ENCODE measurements around the gene NUP214.

DNA sequence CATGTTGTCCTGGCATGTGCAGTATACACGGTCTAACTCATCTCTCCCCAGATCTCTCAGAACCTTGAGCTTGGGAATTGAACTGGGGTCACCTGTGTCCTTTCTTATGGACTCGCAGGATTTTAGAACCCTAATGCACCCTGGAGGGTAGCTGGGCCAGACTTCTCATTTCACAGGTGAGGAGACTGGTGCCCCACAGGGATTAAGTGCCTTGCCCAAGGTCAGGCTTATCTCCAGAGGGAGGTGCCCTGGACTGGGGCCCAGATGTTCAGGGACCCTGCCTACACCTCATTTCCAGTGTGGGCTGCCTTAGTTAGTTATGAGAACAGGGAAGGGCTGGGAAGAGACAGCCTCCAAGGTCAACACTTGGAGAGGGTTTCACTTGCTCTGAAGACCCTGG, 4.0 kb upstream of the NUP214 start:
- TF ChIP-seq CTCF (conservative IDR thresholded peaks at IDR 0.05; ENCODE audit: low read depth, low read length): no peak
- no peak for TF ChIP-seq EZH2 (IDR thresholded peaks at IDR 0.05; ENCODE audit: low read length, unreplicated experiment)
- TF ChIP-seq EZH2phosphoT487 (IDR thresholded peaks at IDR 0.05; ENCODE audit: borderline replicate concordance, low read length): no peak
